ENCODE measurements around the gene GNG11.
"Not testable (repeated sequence)": the region's sequence is repeated elsewhere in the genome, so short reads cannot be mapped to it uniquely, and the experiment has no call there.

GNG11 gene

DNA sequence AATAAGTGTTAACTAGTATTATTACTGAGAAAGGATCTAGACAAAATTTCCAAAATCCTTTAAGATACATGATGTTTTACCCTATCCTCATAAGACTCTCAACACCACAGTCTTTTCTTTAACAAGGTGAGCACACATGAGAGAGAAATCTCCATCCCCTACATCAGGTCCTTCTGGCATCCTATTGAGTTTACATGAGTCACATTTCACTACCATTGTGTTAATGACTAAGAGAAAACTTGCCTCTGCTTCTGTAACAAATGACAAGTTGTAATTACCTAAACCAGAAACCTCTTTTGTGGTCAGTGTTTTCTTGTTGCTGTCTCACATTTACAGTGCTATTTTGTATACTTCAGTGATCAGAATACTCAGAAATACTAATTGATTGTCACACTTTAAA, 9.9 kb upstream of the GNG11 start:
- DNase-seq, result not testable (repeated sequence)

DNA sequence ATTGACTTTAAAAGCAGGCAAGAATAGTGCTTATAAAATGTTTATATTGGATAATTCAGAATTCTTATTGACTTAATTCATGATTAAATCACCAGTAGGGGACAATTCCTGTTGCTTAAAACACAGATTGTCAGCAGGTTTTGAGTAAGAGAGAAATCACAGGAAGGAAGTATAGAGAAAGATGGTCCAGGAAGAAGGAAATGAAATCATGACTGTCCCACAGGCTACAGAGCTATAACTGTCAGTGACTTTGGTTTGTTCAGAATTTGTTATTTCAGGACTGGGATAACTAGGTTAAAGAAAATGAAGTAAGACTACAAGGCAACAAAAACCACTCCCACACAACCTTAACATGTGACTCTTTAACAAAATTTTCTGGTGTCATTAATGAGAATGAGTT, 8.3 kb upstream of the GNG11 start:
- DNase-seq, result no peak

DNA sequence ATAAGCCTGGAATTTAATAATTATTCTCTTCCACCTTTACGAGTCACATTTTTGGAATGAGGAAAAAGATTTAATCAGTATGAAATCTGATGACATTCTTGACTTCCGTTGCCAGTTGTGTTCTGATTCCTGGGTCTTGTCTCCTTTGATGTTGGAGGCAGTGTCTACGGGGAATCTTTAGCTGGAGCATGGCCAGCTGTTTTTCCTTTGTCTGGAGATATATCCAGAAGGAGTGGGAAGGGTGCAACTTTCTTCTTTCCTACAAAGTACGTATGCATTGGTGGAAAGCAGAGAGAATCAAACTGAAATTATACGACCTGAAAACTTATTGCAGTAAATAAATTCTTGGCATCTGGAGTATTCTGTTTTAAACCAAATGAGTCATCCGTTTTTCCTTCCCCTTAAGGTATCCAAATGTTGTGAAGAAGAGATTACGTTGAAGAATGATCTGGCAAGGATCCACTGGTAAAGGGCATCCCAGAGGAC, 6.9 kb upstream of the GNG11 start:
- DNase-seq, result no peak

DNA sequence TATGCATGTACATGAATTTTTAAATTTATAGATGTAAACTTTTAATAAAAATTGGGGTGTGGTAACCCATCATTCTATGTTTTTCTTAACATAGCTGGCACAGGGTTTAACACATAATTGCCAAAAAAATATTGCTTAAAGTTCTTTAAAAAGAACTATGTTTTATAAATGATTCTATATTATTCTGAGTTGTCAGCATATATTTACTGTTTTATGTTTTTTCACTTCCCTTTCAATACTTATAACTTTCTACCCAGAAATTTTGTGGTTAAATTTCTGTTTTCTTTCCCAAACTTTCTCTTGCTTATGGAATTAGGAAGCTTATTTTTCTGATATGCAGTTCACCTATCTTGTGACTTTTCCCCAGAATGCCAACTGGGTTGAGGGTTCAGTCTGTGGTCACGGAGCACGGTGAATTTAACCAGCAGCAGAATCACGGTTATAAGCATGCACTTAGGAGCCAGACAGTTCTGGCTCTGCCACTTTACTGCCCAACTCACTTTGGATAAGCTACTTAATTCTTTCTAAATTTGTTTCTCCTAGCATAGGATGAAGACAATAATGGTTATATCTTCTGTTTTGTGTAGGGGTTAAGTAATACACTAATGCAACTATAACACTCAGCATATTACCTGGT, 6.2 kb upstream of the GNG11 start:
- not testable (repeated sequence) for DNase-seq

DNA sequence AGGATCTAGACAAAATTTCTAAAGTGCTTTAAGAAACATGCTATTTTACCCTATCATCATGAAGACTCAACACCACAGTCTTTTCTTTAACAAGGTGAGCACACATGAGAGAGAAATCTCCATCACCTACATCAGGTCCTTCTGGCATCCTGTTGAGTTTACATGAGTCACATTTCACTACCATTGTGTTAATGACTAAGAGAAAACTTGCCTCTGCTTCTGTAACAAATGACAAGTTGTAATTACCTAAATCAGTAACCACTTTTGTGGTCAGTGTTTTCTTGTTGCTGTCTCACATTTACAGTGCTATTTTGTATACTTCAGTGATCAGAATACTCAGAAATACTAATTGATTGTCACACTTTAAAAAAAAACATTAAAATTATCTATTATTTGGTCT, 5.6 kb upstream of the GNG11 start:
- DNase-seq, result not testable (repeated sequence)

DNA sequence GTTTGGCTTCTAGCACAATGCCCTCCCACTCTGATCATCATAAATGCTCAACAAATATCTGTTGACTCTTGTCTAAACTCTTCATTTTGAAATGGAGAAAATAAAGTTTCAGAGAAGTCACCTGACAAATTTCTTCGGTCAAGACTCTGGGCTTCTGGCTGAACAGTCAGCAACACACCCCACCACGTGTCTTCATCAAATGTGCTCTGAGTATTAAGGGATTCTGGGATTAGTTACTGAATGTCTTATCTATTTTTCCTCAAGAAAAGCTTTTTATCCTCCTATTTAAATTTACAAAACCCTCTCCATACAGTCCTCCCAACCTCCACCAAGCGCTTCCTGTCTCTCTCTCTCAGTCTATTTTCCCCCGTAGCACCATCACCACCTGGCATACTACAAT, 5.2 kb upstream of the GNG11 start:
- not testable (repeated sequence) for DNase-seq

DNA sequence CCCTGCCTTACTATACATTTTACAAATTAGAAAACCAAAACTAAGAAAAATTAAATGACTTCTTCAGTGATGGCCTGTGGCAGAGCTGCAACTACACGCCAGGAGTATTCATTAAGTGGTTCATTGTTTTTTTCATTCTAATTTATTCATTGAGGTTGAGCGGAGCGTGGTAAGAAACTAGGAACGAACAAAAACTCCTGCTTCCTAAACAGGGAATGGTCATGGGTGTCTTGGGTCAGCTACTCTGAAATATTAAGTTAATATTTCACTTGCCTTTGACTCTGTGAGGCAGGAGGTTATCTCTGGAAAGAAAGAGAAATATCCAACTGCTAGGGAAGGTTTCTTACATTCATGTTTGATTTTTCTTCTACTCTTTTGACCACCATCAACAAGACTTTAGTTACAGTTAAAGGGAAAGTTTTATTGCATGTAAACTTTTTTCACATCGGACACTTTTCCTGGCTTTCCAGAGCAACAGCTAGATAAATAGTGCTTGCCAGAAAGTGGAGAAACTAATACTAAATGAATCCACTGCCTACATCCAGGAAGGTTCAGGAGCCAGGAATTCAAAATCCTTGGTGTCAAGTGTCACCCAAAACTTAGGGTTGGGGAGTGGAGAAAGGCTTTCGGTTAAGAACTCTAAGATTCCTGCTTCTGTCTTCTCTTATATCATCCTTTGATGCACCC, 896 bp upstream of the GNG11 start:
- no peak for DNase-seq

DNA sequence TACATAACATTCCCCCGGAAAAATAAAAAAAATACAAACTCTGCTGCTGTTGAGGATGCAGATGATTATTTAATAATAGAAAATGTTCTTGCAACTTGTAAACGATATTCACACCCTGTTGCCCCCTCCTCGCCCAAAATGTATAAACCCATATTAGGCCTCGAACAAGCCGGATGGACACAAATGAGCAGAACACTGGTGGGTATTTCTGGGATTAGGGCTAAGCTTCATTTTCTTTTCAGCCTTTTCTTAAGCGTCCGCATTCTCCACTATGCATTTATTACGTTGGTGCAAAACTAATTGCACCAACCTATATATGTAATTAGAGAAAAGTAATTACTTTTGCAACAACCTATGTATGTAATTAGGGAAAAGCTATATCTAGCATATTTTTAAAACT, 349 bp upstream of the GNG11 start:
- no peak for DNase-seq

DNA sequence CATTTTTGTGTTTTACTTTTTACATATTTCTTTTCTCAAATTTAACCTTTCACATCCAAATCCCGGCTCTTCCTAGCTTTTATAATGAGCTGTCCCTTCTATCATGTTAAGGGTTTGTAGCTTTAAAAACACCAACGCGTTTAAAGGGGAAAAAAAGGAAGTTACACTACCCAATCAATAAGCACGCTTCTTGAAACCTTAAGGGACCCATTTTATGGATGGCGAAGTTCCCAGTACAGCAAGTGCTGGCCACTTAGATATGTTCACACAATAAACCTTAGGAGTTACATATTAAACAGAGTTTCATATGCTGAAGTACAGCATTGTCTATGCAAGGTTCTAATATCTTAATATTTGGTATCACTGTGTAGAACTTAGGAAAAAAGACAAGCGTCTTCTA, 1.8 kb downstream of the GNG11 start:
- no peak for DNase-seq

DNA sequence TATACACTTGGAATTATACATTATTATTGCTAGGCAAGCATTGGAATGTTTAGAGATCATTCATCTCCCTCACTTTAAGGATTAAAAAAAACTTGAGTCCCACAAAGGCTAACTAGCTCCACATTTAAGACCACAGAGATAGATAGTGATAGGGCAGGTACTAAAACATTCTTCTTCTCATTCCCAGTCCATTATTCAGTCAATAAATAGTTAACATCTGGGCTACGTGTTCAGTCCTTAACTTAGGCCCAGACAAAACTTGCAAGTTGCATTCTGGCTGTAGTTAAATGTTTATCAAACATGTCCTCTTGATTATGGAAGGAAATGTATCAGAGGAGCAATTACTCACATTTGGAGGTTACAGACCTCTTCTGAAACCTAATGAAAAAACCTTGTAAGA, 2.4 kb downstream of the GNG11 start:
- DNase-seq, result no peak

DNA sequence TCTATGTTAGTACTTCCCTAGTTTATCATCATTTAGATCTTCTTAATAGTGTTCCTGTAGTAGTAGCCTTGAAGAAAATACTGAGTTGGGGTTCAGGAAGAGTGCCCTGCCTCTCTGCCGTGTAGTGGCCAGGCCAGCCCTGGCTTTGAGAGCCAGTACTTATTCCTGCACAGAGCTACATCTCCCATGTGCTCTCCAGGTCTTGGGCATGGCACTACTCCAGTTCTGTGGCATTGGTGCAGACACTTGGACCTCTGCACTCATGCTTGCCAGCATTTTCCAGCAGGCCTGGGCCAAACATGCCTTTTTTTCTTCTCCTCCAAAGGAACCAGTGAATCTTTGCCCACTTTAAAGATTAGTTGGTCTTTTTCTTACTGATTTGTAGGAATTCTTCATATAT, 5.3 kb downstream of the GNG11 start:
- no peak for DNase-seq

DNA sequence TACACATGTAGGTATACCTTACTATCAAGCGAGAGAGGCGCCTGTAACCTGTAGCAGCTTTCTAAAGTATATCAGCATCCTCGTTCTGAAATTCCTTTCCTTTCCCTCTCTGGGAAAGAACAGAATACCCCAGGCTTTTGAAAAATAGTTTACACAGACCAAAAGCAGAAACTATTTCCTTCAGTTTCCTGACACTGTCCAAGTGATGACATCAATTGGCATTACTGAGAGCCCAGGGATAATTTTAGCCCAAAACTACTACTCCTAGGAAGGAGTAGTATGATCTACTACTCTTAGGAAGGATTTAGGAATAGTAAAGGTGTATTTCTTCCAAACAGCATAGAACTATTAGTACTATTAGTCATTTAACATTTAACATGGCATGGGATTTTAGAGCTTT, 6.0 kb downstream of the GNG11 start:
- no peak for DNase-seq

DNA sequence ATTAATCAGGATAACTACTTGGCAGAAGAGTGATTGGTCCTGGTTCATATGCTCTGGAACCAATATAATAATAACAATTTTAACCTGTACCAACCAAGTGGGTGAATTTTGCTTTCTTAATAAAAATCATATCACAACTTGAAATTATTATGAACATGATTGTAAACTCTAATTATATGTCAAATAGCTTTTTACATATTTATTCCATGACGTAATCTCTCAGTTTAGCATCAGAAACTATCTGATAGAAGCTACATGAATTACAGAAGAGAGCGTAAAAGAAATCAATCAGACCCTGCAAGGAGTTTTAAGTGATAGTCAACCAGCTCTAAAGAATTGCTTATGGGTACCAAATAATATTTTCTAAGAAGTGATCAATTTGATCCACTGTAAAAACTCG, 10.1 kb downstream of the GNG11 start:
- no peak for DNase-seq

DNA sequence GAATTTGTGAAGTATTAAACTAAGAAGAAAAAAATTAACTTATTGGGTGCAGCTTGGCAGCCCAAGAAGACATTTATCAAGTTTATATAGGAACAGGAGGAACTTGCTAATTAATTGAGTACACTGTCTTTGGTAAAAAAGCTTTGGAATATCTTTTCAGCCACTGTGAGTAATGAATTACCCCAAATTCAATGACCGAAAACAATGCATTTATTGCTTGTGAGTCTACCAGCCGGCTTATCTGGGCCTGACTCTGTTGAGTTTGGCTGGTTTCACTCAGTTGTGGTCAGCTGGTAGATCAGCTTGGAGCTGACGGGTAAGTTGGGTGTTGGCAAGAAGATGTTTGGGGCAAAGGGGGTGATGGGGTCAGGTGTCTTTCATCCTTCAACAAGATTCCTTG, 11.6 kb downstream of the GNG11 start:
- DNase-seq, result no peak

DNA sequence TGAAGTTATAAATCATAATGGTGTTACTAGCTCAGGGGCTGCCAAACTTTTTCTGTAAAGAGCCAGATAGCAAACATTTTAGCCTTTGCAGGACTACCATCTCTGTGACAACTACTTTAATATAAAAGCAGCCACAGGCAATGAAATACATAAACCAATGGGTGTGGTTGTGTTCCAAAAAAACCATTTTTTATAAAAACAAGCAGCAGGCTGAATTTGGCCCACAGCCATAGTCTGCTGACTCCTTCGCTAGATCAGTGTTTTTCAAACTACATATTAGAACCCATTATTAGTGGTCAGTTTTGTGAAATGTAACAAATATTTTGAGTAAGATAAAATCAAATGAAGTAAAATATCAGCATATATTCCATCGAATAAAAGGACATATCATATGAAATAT, 13.6 kb downstream of the GNG11 start:
- DNase-seq, result no peak

DNA sequence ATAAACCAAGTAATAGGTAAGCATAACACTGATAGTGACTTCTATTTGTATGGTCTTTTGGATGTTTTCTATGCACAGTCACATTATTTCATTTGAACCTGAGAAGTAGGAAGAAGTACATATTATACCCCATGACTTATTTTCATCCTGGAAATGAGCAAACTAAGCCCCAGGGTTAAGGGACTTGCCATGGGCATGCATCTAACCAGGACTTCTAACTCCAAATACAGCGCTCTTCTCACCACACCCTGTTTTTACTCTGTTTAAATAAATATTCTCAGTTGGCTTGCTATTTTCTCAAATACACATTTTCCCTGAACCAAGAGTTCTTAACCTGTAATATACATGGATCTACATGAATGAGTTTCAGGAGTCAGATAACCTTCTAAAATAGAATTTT, 16.3 kb downstream of the GNG11 start:
- no peak for DNase-seq

DNA sequence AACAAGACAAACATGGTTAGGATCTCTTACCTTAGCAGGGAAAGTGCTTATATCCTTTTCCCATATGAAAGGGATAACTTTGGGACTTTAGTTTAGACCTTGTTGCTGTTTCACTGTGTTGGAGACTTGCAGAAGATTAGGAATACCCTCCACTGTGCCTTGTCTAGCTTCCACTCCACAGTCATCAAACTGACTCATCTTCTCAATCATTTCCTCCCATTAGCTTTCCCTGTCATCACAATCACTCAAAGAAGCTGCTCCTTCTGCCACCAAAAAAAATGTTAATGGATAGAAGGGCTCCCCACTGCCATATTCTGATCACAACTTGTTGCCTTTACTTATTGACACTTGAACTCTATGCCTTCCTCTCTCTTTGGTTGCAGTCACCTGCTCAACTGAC, 16.8 kb downstream of the GNG11 start:
- DNase-seq, result no peak

DNA sequence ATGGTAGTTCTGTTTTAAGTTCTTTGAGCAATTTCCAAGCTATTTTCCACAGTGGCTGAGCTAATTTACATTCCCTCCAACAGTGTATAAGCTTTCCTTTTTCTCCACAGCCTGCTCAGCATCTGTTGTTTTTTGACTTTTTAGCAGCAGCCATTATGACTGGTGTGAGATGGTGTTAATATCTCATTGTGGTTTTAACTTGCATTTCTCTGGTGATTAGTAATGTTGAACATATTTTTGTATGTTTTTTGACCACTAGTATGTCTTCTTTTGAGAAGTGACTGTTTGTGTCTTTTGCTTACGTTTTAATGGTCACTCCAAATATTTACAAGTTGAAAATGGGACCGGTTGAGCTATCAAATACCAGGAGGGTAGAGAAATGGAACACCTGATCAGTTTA, 20.4 kb downstream of the GNG11 start:
- DNase-seq, result no peak

DNA sequence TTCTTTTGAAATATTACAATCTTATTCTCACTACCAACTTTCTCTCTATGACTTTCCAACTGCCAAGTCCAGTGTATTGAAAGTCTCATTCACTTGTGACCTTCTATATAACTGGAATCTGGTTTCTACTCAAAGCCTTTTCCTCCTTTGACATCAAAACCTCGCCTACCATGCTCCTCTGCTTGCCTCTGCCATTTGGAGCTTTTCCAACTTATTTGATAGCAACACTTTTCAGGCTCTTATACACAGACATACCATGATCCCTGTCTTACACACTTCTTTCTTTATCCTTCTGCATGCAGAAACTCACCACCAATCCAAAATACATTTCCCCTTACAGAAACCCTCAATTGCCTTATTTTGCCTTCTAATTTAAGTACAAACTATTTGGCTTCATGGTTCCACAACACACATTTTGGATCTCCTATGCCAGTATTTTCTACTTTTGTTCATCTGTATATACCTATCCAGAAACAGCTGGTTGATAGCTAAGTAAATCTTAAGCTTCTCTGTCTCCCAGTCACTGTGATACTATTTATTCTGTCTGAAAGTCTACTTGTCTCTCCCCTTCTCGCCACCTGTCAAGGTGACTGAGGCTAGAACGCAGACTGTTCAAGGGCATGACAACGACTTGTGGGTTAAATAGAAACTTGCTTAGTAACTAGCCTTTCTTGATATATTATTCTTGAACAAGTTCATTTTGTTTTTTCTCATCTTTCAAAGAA, 22.4 kb downstream of the GNG11 start:
- no peak for DNase-seq

DNA sequence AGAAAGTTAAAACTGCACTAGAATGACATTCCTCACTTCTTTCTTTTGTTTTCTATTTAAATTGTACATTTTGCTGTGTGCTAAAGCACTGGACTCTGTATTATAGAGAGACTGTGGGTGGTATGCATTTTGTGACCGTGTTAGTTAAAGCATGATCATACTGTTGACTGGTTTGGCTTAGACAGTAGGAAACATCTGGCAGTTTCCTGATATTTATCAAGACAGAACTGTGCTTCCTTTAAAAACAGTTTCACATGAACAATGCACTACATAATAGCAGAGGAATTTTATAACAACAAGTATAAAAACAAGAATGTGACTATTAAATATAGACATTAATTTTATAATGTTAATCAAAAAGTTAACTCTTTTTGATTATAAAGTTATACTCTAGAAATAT, 23.1 kb downstream of the GNG11 start:
- no peak for DNase-seq

DNA sequence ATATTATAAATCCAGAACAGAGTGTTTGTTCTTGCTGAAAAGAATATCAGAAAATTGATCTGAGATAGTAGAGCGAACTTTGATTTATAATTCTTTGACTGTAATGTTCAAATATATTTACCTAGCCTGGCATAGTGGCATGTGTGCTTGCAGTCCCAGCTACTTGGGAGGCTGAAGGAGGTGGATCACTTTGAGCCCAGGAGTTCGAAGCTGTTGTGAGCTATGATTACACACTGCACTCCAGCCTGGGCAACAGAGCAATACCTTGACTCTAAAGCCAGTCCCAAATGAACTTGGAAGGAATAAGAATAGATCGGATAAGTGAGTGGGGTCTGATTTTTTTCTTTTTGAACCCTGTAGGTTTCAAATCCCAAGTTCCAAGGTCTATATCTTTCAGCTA, 23.5 kb downstream of the GNG11 start:
- no peak for DNase-seq

DNA sequence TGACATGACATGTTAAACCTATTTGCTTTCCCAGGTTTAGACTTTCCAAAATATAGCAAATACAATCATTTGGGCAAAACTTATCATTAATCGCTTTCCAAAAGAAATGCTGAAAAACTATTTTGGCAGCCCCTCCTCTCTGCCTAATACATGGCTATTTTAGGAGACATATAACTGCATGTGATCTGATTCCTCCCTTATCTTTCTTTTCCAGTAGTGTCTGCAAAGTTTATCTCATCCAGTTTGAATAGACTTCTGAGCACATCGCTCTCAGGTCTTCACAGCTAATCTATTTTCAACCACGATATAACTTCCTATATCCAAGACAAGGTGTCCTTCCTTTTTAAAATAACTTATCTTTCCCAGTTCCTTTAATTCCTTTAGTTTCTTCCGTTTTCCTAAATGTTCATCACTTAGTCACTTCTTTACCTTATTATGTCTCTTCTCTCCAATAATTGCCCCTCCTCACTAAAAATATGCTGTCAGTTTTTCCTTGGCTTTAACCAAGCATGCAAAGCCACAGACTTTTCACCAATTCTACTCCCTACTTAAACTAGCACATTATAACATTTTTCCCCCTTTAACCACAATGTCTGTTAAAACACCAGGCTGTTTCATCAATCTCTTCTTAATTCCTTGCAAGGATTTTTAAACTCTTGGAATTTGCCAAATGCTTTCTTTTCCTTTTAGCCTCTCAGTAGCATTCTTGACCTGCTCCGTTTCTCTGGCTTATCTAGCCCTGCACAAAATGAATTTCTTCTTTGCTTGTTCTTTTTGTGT, 24.4 kb downstream of the GNG11 start:
- DNase-seq, result no peak

DNA sequence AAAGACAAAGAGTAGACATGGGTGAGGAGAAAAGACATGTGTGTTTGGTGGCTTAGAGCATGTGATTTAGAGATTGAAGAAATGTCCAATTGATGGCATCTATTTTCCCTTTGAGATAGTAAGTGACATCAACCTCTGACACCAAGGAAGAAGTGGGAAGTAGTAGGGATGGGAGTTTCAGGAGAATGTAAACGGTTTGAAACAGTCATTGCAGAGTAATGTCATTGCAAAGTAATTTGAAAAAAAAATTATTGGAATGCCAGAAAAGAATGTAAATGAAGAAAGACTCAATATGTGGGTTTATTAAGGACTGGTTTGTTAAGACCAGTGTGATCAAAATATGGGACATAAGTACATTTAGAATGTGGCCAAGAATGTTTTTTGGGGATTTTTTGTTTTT, 26.6 kb downstream of the GNG11 start:
- no peak for DNase-seq

DNA sequence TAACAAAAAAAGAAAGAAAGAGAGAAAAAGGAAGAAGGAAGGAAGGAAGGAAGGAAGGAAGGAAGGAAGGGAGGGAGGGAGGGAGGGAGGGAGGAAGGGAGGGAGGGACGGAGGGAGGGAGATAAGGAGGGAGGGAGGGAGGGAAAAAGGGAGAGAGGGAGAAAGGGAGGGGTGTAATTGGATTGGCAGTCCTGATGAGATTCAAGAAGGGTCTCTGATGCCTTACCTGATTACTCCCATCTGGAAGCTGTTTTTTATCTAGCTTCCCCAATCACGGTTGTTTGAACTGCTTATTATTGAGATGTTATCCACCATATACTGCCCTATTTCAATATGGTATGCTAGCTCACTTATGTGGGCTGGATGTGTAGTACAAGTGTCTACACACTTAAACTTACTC, 27.3 kb downstream of the GNG11 start:
- no peak for DNase-seq
